ENCODE measurements around the gene LASP1NB.

Gene LASP1NB

DNA sequence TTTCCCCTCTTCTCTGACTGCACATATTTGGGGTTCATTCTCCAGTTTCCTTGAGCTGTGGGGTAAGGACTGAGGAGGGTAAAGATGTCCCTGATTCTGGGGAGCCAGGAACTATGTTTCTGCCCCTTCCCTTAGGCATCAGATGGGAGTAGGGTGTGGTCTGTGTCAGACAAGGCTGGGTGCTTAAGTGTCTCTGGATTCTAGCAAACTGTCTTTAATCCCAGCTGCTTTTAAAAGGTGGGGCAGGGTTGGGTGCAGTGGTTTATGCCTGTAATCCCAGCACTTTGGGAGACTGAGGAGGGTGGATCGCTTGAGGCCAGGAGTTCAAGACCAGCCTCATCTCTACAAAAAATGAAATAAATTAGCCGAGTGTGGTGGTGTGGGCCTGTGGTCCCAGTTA lies 42.5 kb upstream of the LASP1NB start:
- peaks cover 95% of the 10 kb centered on the region for H3K79me2 ChIP-seq (ENCODE audit: insufficient read depth)
- H3K9me2 ChIP-seq (ENCODE audit: insufficient read depth): no peaks in the 10 kb centered on the region
- peaks cover 60% of the 10 kb centered on the region for H3F3A ChIP-seq (ENCODE audit: insufficient read depth)
- TF ChIP-seq EZH2 (IDR thresholded peaks at IDR 0.05; ENCODE audit: insufficient read depth, poor library complexity, severe bottlenecking) (no peak), EZH2phosphoT487 (IDR thresholded peaks at IDR 0.05; ENCODE audit: insufficient read depth, low read depth) (no peak)
- WGBS, 2 experiments (ENCODE audit: low coverage in 1 of 2, low lambda C conversion rate in 2 of 2, missing lambda C conversion rate in 2 of 2): 98 to 100% methylated on average over 2 of the region's 2 CpGs
- H4K20me1 ChIP-seq (ENCODE audit: insufficient read depth): peaks cover 32% of the 10 kb centered on the region
- no peaks in the 10 kb centered on the region for H3K9me3 ChIP-seq (ENCODE audit: low read depth)
- no peak for DNase-seq
- in situ Hi-C loops (cut with MboI): no loop called here
- peaks cover 15% of the 10 kb centered on the region for H3K36me3 ChIP-seq (ENCODE audit: low read depth)
- H3K9ac ChIP-seq: no peak overlapping the region; the same call in 1 of the 2 replicates
- H3K4me3 ChIP-seq: no peak overlapping the region
- H3K27me3 ChIP-seq (replicated peaks; ENCODE audit: insufficient read depth): no peaks in the 10 kb centered on the region
- no peak overlapping the region for H3K4me2 ChIP-seq (ENCODE audit: unreplicated experiment)
- no peak overlapping the region for H2AFZ ChIP-seq
- peak overlapping the region; percentile 36 for H3K27ac ChIP-seq
- peaks cover 67% of the 10 kb centered on the region for H3K4me1 ChIP-seq (ENCODE audit: insufficient read depth)

DNA sequence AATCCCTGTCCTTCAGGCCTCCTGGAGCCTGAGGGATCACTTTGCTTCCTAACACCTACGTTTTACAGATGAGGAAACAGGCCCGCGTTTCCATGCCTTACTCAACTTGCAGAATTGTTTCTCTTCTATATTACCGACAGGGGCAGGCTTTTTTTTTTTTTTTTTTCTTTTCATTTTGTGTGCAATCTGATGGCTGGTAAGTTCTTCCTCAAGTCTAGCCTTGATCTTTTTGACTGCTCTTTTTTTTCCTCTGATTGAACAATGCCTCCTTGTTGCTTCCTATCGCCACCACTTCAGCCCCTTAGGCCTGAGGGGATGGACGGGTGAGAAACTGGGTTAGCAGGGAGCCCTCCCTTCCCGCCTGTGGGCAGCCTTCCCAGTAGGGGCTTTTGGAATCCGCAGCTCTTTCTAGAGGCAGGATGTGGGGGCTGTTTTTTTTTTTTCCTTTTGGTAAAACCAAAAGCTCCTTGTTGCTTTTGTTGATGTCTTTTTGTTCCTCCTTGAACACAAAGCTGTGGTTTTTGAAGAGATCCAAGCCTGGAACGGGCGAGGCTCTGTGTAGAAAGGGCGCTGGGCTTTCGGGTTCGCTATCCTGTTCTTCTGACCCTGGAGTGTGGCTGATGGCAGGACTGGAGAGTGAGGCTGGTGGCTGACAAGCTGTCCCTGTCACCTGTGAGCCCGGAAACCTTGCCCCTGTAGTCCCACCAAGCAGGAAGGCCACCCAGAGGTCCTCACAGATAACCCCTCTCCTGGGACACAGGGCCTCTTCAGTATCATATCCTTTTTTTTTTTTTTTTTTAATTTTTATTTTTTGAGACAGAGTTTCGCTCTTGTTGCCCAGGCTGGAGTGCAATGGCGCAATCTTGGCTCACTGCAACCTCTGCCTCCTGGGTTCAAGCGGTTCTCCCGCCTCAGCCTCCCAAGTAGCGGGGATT lies 41.6 kb upstream of the LASP1NB start:
- Histone ChIP-seq H3K4me3 (no peak overlapping the region), H3K9ac (no peak overlapping the region; the same call in 1 of the 2 replicates), H3F3A (ENCODE audit: insufficient read depth) (peaks cover 50% of the 10 kb centered on the region), H3K4me1 (ENCODE audit: insufficient read depth) (peaks cover 61% of the 10 kb centered on the region), H3K36me3 (ENCODE audit: low read depth) (peaks cover 18% of the 10 kb centered on the region), H3K27me3 (replicated peaks; ENCODE audit: insufficient read depth) (no peaks in the 10 kb centered on the region), H3K4me2 (ENCODE audit: unreplicated experiment) (no peak overlapping the region), H3K79me2 (ENCODE audit: insufficient read depth) (peaks cover 95% of the 10 kb centered on the region), H3K9me2 (ENCODE audit: insufficient read depth) (no peaks in the 10 kb centered on the region), H3K9me3 (ENCODE audit: low read depth) (no peaks in the 10 kb centered on the region), H3K27ac (peak overlapping the region; percentile 36), H4K20me1 (ENCODE audit: insufficient read depth) (peaks cover 33% of the 10 kb centered on the region), H2AFZ (no peak overlapping the region)
- WGBS, 2 experiments (ENCODE audit: low coverage in 1 of 2, low lambda C conversion rate in 2 of 2, missing lambda C conversion rate in 2 of 2): 80% methylated on average over 19 of the region's 19 CpGs
- TF ChIP-seq EZH2phosphoT487 (IDR thresholded peaks at IDR 0.05; ENCODE audit: insufficient read depth, low read depth) (no peak), EZH2 (IDR thresholded peaks at IDR 0.05; ENCODE audit: insufficient read depth, poor library complexity, severe bottlenecking) (no peak)
- in situ Hi-C loops (cut with MboI): no loop called here
- DNase-seq: peak; percentile 44

DNA sequence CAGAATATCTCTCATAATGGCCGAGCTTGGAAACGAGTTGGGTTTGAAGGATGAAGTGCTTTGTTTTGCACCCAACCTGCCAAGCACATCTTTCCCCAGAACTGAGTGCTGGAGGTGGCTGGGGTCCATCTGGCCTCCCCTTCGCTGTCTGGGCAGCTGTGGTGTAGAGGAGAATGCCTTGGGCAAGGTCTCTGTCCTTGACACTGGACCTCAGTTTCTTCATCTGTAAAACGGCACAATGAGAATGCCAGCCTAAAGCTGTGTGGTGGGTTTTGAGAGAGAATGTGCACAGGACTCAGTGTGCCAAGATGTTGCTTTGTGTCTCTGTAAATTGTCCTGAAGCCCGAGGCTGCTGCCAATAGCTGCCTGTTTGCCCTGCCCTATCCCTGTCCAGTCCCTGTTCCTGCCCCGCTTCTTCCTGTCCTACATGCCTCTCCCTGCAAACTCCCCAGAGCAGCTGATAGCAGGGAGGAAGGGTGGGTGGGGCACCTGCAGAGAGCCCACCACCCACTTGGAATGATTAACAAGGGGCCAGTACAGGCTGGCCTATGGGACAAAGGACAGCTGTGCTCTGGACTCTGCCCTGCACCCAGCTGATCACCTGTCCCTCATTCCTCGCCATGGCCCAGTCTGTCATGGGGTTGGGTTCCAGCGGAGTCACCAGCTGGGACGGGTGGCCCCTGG lies 40.2 kb upstream of the LASP1NB start:
- H2AFZ ChIP-seq: no peak overlapping the region
- H3K9me2 ChIP-seq (ENCODE audit: insufficient read depth): no peaks in the 10 kb centered on the region
- H3K36me3 ChIP-seq (ENCODE audit: low read depth): peaks cover 28% of the 10 kb centered on the region
- peak; percentile 3 for DNase-seq
- H3K9ac ChIP-seq: no peak overlapping the region; the same call in 1 of the 2 replicates
- TF ChIP-seq EZH2 (IDR thresholded peaks at IDR 0.05; ENCODE audit: insufficient read depth, poor library complexity, severe bottlenecking): no peak
- TF ChIP-seq EZH2phosphoT487 (IDR thresholded peaks at IDR 0.05; ENCODE audit: insufficient read depth, low read depth): no peak
- no peaks in the 10 kb centered on the region for H3K9me3 ChIP-seq (ENCODE audit: low read depth)
- H3K4me2 ChIP-seq (ENCODE audit: unreplicated experiment): no peak overlapping the region
- peaks cover 48% of the 10 kb centered on the region for H3K4me1 ChIP-seq (ENCODE audit: insufficient read depth)
- peaks cover 49% of the 10 kb centered on the region for H3F3A ChIP-seq (ENCODE audit: insufficient read depth)
- no peak overlapping the region for H3K4me3 ChIP-seq
- peaks cover 99% of the 10 kb centered on the region for H3K79me2 ChIP-seq (ENCODE audit: insufficient read depth)
- in situ Hi-C loops (cut with MboI): no loop called here
- H3K27ac ChIP-seq: no peak overlapping the region
- 59 to 64% methylated on average over 9 of the region's 9 CpGs for WGBS, 2 experiments (ENCODE audit: low coverage in 1 of 2, low lambda C conversion rate in 2 of 2, missing lambda C conversion rate in 2 of 2)
- H3K27me3 ChIP-seq (replicated peaks; ENCODE audit: insufficient read depth): no peaks in the 10 kb centered on the region
- H4K20me1 ChIP-seq (ENCODE audit: insufficient read depth): peaks cover 36% of the 10 kb centered on the region

DNA sequence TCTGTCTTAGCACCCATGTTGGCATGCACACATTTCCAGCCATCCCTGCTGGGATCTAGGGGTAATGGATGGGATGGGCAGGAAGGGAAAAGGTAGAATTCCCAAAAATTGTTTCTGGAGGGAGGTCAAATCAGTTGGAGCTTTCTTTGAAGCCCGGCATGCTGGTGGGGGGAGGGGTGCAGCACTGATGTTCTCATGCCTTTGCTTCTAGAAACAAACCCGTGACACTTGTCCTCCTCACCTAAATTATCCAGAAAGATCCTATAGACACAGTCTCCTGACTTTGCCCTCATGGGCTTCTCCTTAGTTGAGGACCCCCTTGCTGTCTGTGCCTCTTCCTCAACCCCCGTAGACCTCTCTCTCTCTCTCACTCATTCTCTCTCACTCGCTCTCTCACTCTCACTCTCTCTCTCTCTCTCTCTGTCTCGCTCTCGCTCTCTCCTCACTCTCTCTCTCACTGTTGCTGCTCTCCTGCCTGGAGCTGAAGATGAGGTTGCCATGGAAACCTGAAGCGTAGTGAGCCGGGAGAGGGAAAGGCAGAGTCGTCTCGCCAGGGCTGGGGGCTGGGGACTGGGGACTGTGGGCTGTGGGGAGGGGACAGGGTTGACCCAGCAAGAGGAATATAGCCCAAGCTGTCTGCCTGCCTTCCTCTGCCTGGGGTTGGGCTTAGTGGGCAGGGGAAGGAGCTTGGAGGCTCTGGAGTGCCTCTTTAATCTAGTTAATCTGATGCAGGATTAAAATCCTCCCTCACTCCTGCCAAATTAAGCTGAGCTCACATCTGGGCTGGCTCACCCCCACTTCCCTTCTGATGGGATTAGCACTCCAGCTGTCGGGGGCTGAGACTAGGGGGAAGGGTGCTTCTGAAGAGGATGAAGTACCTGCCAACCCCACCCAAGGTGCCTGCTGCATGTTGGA lies 39.4 kb upstream of the LASP1NB start:
- H4K20me1 ChIP-seq (ENCODE audit: insufficient read depth): peaks cover 30% of the 10 kb centered on the region; the same call in 1 of the 2 replicates

More for the DNA sequence above, 39.4 kb upstream of the LASP1NB start:
- Histone ChIP-seq H2AFZ (no peak overlapping the region), H3K9me2 (ENCODE audit: insufficient read depth) (no peaks in the 10 kb centered on the region), H3F3A (ENCODE audit: insufficient read depth) (peaks cover 43% of the 10 kb centered on the region), H3K4me3 (no peak overlapping the region), H3K4me2 (ENCODE audit: unreplicated experiment) (no peak overlapping the region), H3K27me3 (replicated peaks; ENCODE audit: insufficient read depth) (no peaks in the 10 kb centered on the region), H3K36me3 (ENCODE audit: low read depth) (peaks cover 23% of the 10 kb centered on the region), H3K79me2 (ENCODE audit: insufficient read depth) (peaks cover 100% of the 10 kb centered on the region), H3K9ac (no peak overlapping the region), H3K4me1 (ENCODE audit: insufficient read depth) (peaks cover 40% of the 10 kb centered on the region), H3K9me3 (ENCODE audit: low read depth) (no peaks in the 10 kb centered on the region), H3K27ac (no peak overlapping the region)
- in situ Hi-C loops (cut with MboI): no loop called here
- DNase-seq: peak; percentile 52
- 41 to 52% methylated on average over 11 of the region's 11 CpGs for WGBS, 2 experiments (ENCODE audit: low coverage in 1 of 2, low lambda C conversion rate in 2 of 2, missing lambda C conversion rate in 2 of 2)
- TF ChIP-seq EZH2 (IDR thresholded peaks at IDR 0.05; ENCODE audit: insufficient read depth, poor library complexity, severe bottlenecking) (no peak), EZH2phosphoT487 (IDR thresholded peaks at IDR 0.05; ENCODE audit: insufficient read depth, low read depth) (no peak)
